MM.1S (cell line): ENCODE measurements around the gene SYNGR2.

ENCODE experiments used
- DNase-seq: peaks from one replicate; pipeline ENCODE4 v3.0.0-alpha.2; 2015
- H2AFZ ChIP-seq: fragments of 300-600 bp; sonication (generic); 2 replicates; pipeline ENCODE4 v1.6.0; 2016; ENCODE audit warnings: antibody characterized with exemption, low read length
- H3F3A ChIP-seq: fragments of 300-600 bp; sonication (generic); 2 replicates; pipeline ENCODE4 v1.6.1; 2016; ENCODE audit warnings: mild to moderate bottlenecking, antibody characterized with exemption, low read length, moderate library complexity, mixed read lengths; ENCODE audit not compliant: insufficient read depth
- H3K27ac ChIP-seq: fragments of 300-600 bp; sonication (generic); 2 replicates; pipeline ENCODE4 v1.5.1; 2016; ENCODE audit warnings: mild to moderate bottlenecking, low read length
- H3K27me3 ChIP-seq: fragments of 300-600 bp; sonication (generic); replicated peaks from 2 replicates; pipeline ENCODE4 v1.6.0; 2016; ENCODE audit warnings: low read length; ENCODE audit not compliant: insufficient read depth
- H3K36me3 ChIP-seq: fragments of 300-600 bp; sonication (generic); replicated peaks from 2 replicates; pipeline ENCODE4 v1.6.1; 2016; ENCODE audit warnings: mild to moderate bottlenecking, low read length, mixed read lengths; ENCODE audit not compliant: insufficient read depth
- H3K4me1 ChIP-seq: fragments of 300-600 bp; sonication (generic); 2 replicates; pipeline ENCODE4 v1.6.1; 2016; ENCODE audit warnings: low read length, mixed read lengths
- H3K4me2 ChIP-seq: fragments of 300-600 bp; sonication (generic); 2 replicates; pipeline ENCODE4 v1.6.0; 2016; ENCODE audit warnings: low read depth, low read length
- H3K4me3 ChIP-seq: fragments of 300-600 bp; sonication (generic); 2 replicates; pipeline ENCODE4 v1.5.1; 2016; ENCODE audit warnings: low read length, mixed read lengths
- H3K79me2 ChIP-seq: fragments of 300-600 bp; sonication (generic); 2 replicates; pipeline ENCODE4 v1.6.1; 2016; ENCODE audit warnings: mixed run types, low read length, mixed read lengths
- H3K9ac ChIP-seq: fragments of 300-600 bp; sonication (generic); 2 replicates; pipeline ENCODE4 v1.6.1; 2016; ENCODE audit warnings: low read length, mixed read lengths
- H3K9me2 ChIP-seq: fragments of 300-600 bp; sonication (generic); replicated peaks from 2 replicates; pipeline ENCODE4 v1.6.1; 2016; ENCODE audit warnings: mild to moderate bottlenecking, low read length, mixed read lengths; ENCODE audit not compliant: insufficient read depth
- H3K9me3 ChIP-seq: fragments of 300-600 bp; sonication (generic); replicated peaks from 2 replicates; pipeline ENCODE4 v1.6.1; 2016; ENCODE audit warnings: mild to moderate bottlenecking, low read length, mixed read lengths; ENCODE audit not compliant: insufficient read depth
- H4K20me1 ChIP-seq: fragments of 300-600 bp; sonication (generic); 2 replicates; pipeline ENCODE4 v1.6.1; 2016; ENCODE audit warnings: mild to moderate bottlenecking, low read length, moderate library complexity, mixed read lengths; ENCODE audit not compliant: insufficient read depth
- CTCF ChIP-seq: fragments of 300-600 bp; sonication (generic); IDR thresholded peaks from 2 replicates; pipeline ENCODE4 v1.5.1; 2016; ENCODE audit warnings: antibody characterized with exemption, low read length, mixed read lengths
- EZH2 ChIP-seq: fragments of 300-600 bp; sonication (generic); optimal IDR thresholded peaks from 2 replicates; pipeline ENCODE3; 2017; ENCODE audit warnings: low read depth, mild to moderate bottlenecking, antibody characterized with exemption, low read length, mixed read lengths
- EZH2phosphoT487 ChIP-seq: fragments of 300-600 bp; sonication (generic); IDR thresholded peaks from 2 replicates; pipeline ENCODE4 v1.6.1; 2018; ENCODE audit warnings: antibody characterized with exemption, low read length

Gene SYNGR2

GRCh38 chr17:78132767-78133178 is 35.6 kb upstream of the SYNGR2 start:
- H4K20me1 ChIP-seq: no peaks in the 10 kb centered on the region

DNA sequence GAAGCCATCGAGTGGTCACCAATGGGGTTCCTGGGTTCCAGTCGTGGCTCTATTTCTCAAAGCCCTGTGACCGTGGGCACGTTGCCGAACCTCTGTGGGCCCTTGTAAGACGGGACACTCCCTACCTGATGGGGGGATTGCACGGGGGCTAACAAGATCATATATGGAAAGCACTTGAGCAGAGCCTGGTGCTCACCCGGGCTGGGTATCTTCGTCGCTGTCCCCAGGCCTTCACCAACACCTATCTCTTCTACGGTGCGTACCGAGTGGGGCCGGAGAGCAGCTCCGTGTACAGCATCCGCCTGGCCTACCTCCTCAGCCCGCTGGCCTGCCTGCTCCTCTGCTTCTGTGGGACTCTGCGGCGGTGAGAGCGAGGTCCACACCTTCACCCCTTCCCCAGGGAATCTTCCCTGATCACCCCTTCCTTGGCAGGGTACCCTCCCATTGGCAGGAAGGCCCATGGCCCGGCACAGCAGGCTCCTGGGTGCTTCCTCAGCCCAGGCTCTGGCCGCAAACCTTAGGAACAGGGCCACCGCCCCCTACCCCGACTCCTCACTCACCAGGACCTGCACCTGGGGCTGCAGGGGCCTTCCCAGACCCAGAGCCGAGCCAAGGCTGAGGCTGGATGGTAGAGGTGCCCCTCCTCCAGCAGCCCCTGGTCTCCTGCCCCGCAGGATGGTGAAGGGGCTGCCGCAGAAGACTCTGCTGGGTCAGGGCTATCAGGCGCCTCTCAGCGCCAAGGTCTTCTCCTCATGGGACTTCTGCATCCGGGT is 35.0 kb upstream of the SYNGR2 start:
- Histone ChIP-seq H3K36me3 (peaks cover 4% of the 10 kb centered on the region), H3K4me2 (peak overlapping the region; percentile 97), H3K9ac (no peak overlapping the region), H2AFZ (no peak overlapping the region), H3K27me3 (no peaks in the 10 kb centered on the region), H3K4me1 (peaks cover 35% of the 10 kb centered on the region), H3K4me3 (no peak overlapping the region), H3K79me2 (peaks cover 63% of the 10 kb centered on the region), H3K27ac (no peak overlapping the region), H3K9me2 (no peaks in the 10 kb centered on the region), H3F3A (peaks cover 52% of the 10 kb centered on the region), H3K9me3 (no peaks in the 10 kb centered on the region), H4K20me1 (no peaks in the 10 kb centered on the region)
- DNase-seq: no peak
- no peak for TF ChIP-seq EZH2phosphoT487
- TF ChIP-seq CTCF: no peak
- no peak for TF ChIP-seq EZH2

More at GRCh38 chr17:78132767-78133178, 35.6 kb upstream of the SYNGR2 start:
- Histone ChIP-seq H3K4me1 (peaks cover 35% of the 10 kb centered on the region), H3K9me2 (no peaks in the 10 kb centered on the region), H3K4me3 (peak overlapping the region; percentile 74), H3K27me3 (no peaks in the 10 kb centered on the region), H3K4me2 (peak overlapping the region; percentile 97), H3F3A (peaks cover 47% of the 10 kb centered on the region), H3K36me3 (peaks cover 4% of the 10 kb centered on the region), H3K9me3 (no peaks in the 10 kb centered on the region), H3K27ac (peak overlapping the region; percentile 83; the same call in 1 of the 2 replicates), H3K9ac (peak overlapping the region; percentile 93; the same call in 1 of the 2 replicates), H3K79me2 (peaks cover 69% of the 10 kb centered on the region), H2AFZ (no peak overlapping the region)
- TF ChIP-seq CTCF: no peak
- no peak for TF ChIP-seq EZH2phosphoT487
- TF ChIP-seq EZH2: no peak
- no peak for DNase-seq

DNA sequence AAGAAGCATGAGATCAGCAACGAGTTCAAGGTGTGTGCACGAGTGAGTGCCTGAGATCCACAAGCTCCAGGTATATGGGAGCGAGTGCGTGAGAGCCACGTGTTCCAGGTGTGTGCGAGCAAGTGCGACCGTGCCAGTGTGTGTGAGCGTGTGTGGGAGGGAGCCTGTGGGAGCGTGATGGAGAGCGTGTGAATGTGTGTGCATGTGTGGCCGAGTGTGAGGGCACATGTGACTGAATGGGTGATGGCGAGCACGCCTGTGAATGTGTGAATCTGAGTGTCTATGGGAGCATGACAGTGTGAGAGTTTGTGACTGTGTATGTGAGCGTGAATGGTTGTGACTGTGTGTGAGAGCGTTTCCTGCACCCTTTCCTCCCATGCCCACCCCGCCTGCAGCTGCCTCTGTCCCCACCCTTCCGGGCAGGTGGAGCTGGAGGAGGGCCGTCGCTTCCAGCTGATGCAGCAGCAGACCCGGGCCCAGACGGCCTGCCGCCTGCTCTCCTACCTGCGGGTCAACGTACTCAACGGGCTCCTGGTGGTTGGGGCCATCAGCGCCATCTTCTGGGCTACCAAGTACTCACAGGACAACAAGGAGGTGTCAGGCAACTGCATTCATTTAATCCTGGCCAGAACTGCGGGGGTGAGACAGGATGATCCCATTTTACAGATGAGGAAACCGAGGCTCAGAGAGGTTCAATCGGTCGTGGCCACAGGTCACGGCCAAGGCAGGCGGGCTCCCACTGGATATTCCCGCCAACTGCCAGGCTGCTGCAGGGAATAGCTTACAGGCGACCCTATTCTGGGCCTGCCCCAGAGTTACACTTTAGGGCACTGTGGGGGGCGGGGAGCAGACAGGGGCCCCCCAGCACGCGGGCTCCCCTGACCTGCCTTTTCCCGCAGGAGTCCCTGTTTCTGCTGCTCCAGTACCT is 34.1 kb upstream of the SYNGR2 start:
- no peak overlapping the region for H3K9ac ChIP-seq

More for the DNA sequence above, 34.1 kb upstream of the SYNGR2 start:
- no peak overlapping the region for H2AFZ ChIP-seq
- peaks cover 55% of the 10 kb centered on the region for H3F3A ChIP-seq
- no peaks in the 10 kb centered on the region for H3K9me2 ChIP-seq
- DNase-seq: peak; percentile 49
- H3K27ac ChIP-seq: no peak overlapping the region
- no peaks in the 10 kb centered on the region for H3K9me3 ChIP-seq
- peak overlapping the region; percentile 97; the same call in 1 of the 2 replicates for H3K4me2 ChIP-seq
- TF ChIP-seq CTCF (peak; percentile 60), EZH2phosphoT487 (no peak), EZH2 (no peak)
- H3K36me3 ChIP-seq: peaks cover 4% of the 10 kb centered on the region
- H3K79me2 ChIP-seq: peaks cover 62% of the 10 kb centered on the region
- H3K4me3 ChIP-seq: no peak overlapping the region
- no peaks in the 10 kb centered on the region for H3K27me3 ChIP-seq
- peaks cover 31% of the 10 kb centered on the region for H3K4me1 ChIP-seq
- H4K20me1 ChIP-seq: 0 out of 2 replicates have a peak, but pooled peaks cover 2% of the 10 kb centered on the region
